ENCODE measurements around the gene SPDEF.

- TF ChIP-seq HDAC2 (CRISPR knock-in tag; IDR thresholded peaks at IDR 0.05) (no peak), ZNF629 (CRISPR knock-in tag; conservative IDR thresholded peaks at IDR 0.05) (no peak), ZNF274 (CRISPR knock-in tag; IDR thresholded peaks at IDR 0.05) (no peak), SMAD3 (CRISPR knock-in tag; IDR thresholded peaks at IDR 0.05) (no peak), MAX (IDR thresholded peaks at IDR 0.05) (no peak), HNF1A (IDR thresholded peaks at IDR 0.05; ENCODE audit: low read depth) (no peak), HNF1A (CRISPR knock-in tag; IDR thresholded peaks at IDR 0.05; ENCODE audit: borderline replicate concordance) (no peak)
- TF ChIP-seq, protein P1, sequence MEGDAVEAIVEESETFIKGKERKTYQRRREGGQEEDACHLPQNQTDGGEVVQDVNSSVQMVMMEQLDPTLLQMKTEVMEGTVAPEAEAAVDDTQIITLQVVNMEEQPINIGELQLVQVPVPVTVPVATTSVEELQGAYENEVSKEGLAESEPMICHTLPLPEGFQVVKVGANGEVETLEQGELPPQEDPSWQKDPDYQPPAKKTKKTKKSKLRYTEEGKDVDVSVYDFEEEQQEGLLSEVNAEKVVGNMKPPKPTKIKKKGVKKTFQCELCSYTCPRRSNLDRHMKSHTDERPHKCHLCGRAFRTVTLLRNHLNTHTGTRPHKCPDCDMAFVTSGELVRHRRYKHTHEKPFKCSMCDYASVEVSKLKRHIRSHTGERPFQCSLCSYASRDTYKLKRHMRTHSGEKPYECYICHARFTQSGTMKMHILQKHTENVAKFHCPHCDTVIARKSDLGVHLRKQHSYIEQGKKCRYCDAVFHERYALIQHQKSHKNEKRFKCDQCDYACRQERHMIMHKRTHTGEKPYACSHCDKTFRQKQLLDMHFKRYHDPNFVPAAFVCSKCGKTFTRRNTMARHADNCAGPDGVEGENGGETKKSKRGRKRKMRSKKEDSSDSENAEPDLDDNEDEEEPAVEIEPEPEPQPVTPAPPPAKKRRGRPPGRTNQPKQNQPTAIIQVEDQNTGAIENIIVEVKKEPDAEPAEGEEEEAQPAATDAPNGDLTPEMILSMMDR (CRISPR knock-in tag; IDR thresholded peaks at IDR 0.05), result no peak
- TF ChIP-seq, protein P2, sequence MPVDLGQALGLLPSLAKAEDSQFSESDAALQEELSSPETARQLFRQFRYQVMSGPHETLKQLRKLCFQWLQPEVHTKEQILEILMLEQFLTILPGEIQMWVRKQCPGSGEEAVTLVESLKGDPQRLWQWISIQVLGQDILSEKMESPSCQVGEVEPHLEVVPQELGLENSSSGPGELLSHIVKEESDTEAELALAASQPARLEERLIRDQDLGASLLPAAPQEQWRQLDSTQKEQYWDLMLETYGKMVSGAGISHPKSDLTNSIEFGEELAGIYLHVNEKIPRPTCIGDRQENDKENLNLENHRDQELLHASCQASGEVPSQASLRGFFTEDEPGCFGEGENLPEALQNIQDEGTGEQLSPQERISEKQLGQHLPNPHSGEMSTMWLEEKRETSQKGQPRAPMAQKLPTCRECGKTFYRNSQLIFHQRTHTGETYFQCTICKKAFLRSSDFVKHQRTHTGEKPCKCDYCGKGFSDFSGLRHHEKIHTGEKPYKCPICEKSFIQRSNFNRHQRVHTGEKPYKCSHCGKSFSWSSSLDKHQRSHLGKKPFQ (CRISPR knock-in tag; IDR thresholded peaks at IDR 0.05; ENCODE audit: insufficient replicate concordance), result no peak
Observed at GRCh38 chr6:34523441-34524206, 32.5 kb downstream of the SPDEF start.

Data from HepG2 (cell line).